ENCODE measurements around the gene CTIF. TPM values are rescaled to one million over a fixed set of nuclear protein-coding genes. Genes with fewer than 3 reads are reported as not detected.
A peak's percentile ranks its signal among the peaks of the same experiment; 100 is the strongest.
"Not testable (repeated sequence)": the region's sequence is repeated elsewhere in the genome, so short reads cannot be mapped to it uniquely, and the experiment has no call there.

CTIF gene
- total RNA-seq, 1 donor from 2014 or later: 26.4 TPM

GRCh38 chr18:48644029-48644428 is 105.2 kb downstream of the CTIF start:
- DNase-seq (ENCODE audit: low spot score, unreplicated experiment): no peak
- no peak overlapping the region for H3K4me3 Mint-ChIP-seq (ENCODE audit: low read depth)
- H3K27ac Mint-ChIP-seq: no peak overlapping the region
- no peaks in the 10 kb centered on the region for H3K27me3 Mint-ChIP-seq
- no peaks in the 10 kb centered on the region for H3K36me3 Mint-ChIP-seq (ENCODE audit: insufficient read depth)
- no peak for TF ChIP-seq CTCF (IDR thresholded peaks at IDR 0.05; ENCODE audit: unreplicated experiment)
- peaks cover 7% of the 10 kb centered on the region for H3K9me3 Mint-ChIP-seq (ENCODE audit: low read depth)
- H3K4me1 Mint-ChIP-seq (ENCODE audit: low read depth): peaks cover 5% of the 10 kb centered on the region

GRCh38 chr18:48645427-48646002 is 106.7 kb downstream of the CTIF start:
- no peak overlapping the region for H3K4me3 Mint-ChIP-seq (ENCODE audit: low read depth)
- TF ChIP-seq CTCF (IDR thresholded peaks at IDR 0.05; ENCODE audit: unreplicated experiment): no peak
- peaks cover 13% of the 10 kb centered on the region for H3K4me1 Mint-ChIP-seq (ENCODE audit: low read depth)
- H3K27me3 Mint-ChIP-seq: no peaks in the 10 kb centered on the region
- H3K9me3 Mint-ChIP-seq (ENCODE audit: low read depth): peaks cover 7% of the 10 kb centered on the region
- peaks cover 2% of the 10 kb centered on the region for H3K36me3 Mint-ChIP-seq (ENCODE audit: insufficient read depth)
- no peak for DNase-seq (ENCODE audit: low spot score, unreplicated experiment)
- H3K27ac Mint-ChIP-seq: no peak overlapping the region

DNA sequence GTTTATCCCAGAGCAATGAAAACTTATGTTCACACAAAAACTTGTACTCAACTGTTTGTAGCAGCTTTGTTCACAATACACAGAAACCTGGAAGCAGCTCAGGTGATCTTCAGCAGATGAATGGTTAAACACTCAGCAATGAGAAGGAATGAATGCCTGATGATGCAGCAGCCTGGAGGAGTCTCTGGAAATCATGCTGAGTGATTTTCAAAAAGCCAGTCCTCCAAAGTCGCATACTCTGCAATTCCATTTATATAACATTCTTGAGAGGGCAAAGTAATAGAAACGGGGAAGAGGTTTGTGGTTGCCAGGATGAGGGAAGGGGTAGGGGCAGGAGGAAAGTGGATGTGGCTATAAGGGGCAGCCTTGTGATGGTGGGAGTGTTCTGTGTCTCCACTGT is 108.1 kb downstream of the CTIF start:
- Mint-ChIP-seq H3K9me3 (ENCODE audit: low read depth) (peaks cover 11% of the 10 kb centered on the region), H3K4me3 (ENCODE audit: low read depth) (no peak overlapping the region), H3K27me3 (no peaks in the 10 kb centered on the region), H3K27ac (no peak overlapping the region), H3K36me3 (ENCODE audit: insufficient read depth) (peaks cover 3% of the 10 kb centered on the region), H3K4me1 (ENCODE audit: low read depth) (peaks cover 13% of the 10 kb centered on the region)
- no peak for TF ChIP-seq CTCF (IDR thresholded peaks at IDR 0.05; ENCODE audit: unreplicated experiment)
- no peak for DNase-seq (ENCODE audit: low spot score, unreplicated experiment)

DNA sequence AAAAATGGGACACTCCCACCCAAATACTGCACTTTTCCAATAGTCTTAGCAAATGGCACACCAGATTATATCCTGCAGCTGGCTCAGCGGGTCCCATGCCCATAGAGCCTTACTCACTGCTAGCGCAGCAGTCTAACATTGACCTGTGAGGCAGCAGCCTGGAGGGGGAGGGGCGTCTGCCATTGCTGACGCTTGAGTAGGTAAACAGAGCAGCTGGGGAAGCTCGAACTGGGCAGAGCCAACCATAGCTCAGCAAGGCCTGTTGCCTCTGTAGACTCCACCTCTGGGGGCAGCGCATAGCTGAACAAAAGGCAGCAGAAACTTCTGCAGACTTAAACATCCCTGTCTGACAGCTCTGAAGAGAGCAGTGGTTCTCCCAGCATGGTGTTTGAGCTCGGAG is 110.4 kb downstream of the CTIF start:
- H3K36me3 Mint-ChIP-seq (ENCODE audit: insufficient read depth): peaks cover 4% of the 10 kb centered on the region
- no peak overlapping the region for H3K27ac Mint-ChIP-seq
- peak; percentile 55 for DNase-seq (ENCODE audit: low spot score, unreplicated experiment)
- H3K9me3 Mint-ChIP-seq (ENCODE audit: low read depth): peaks cover 10% of the 10 kb centered on the region
- no peak overlapping the region for H3K4me3 Mint-ChIP-seq (ENCODE audit: low read depth)
- H3K4me1 Mint-ChIP-seq (ENCODE audit: low read depth): peaks cover 10% of the 10 kb centered on the region
- H3K27me3 Mint-ChIP-seq: no peaks in the 10 kb centered on the region
- no peak for TF ChIP-seq CTCF (IDR thresholded peaks at IDR 0.05; ENCODE audit: unreplicated experiment)

DNA sequence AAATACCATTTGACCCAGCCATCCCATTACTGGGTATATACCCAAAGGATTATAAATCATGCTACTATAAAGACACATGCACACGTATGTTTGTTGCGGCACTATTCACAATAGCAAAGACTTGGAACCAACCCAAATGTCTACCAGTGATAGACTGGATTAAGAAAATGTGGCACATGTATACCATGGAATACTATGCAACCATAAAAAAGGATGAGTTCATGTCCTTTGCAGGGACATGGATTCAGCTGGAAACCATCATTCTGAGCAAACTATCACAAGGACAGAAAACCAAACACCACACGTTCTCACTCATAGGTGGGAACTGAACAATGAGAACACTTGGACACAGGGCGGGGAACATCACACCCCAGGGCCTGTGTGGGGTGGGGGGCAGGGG is 115.8 kb downstream of the CTIF start:
- peaks cover 10% of the 10 kb centered on the region for H3K9me3 Mint-ChIP-seq (ENCODE audit: low read depth)
- not testable (repeated sequence) for H3K4me3 Mint-ChIP-seq (ENCODE audit: low read depth); H3K36me3 Mint-ChIP-seq (ENCODE audit: insufficient read depth); DNase-seq (ENCODE audit: low spot score, unreplicated experiment); H3K27ac Mint-ChIP-seq; H3K27me3 Mint-ChIP-seq; H3K4me1 Mint-ChIP-seq (ENCODE audit: low read depth)

GRCh38 chr18:48655508-48655907 is 116.7 kb downstream of the CTIF start:
- no peaks in the 10 kb centered on the region for H3K4me1 Mint-ChIP-seq (ENCODE audit: low read depth)
- H3K9me3 Mint-ChIP-seq (ENCODE audit: low read depth): peaks cover 10% of the 10 kb centered on the region
- DNase-seq (ENCODE audit: low spot score, unreplicated experiment): no peak
- no peaks in the 10 kb centered on the region for H3K27me3 Mint-ChIP-seq
- peaks cover 2% of the 10 kb centered on the region for H3K36me3 Mint-ChIP-seq (ENCODE audit: insufficient read depth)
- TF ChIP-seq CTCF (IDR thresholded peaks at IDR 0.05; ENCODE audit: unreplicated experiment): no peak
- no peak overlapping the region for H3K4me3 Mint-ChIP-seq (ENCODE audit: low read depth)
- H3K27ac Mint-ChIP-seq: no peak overlapping the region
